GM21528 (cell line): ENCODE measurements around the gene SIK3.

Experiments
- ATAC-seq: cut with Tn5 transposase; IDR thresholded peaks from one replicate; pipeline ENCODE4 v1.9.1; 2021; ENCODE audit warnings: mild to moderate bottlenecking, moderate library complexity; ENCODE audit not compliant: unreplicated experiment, low FRiP score

The SIK3 gene

GRCh38 chr11:116976941-116977570 lies 121.2 kb downstream of the SIK3 start:
- ATAC-seq: no peak

DNA sequence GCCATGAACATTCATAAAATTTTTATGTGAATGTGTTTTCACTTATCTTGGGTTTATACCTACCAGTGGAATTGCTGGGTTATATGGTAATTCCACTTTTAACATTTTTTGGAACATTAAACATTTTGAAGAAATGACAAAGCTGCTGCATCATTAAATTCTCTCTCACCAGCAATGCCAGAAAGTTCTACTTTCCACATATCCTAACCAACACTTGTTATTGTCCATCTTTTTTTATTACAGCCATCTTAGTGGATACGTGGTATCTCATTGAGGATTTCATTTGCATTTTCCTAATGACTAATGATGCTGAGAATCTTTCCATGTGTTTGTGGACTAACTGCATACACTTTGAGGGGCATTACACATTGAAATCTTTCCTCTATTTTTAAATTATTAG lies 122.6 kb downstream of the SIK3 start:
- ATAC-seq: no peak

GRCh38 chr11:116973270-116973669 lies 125.0 kb downstream of the SIK3 start:
- no peak for ATAC-seq

DNA sequence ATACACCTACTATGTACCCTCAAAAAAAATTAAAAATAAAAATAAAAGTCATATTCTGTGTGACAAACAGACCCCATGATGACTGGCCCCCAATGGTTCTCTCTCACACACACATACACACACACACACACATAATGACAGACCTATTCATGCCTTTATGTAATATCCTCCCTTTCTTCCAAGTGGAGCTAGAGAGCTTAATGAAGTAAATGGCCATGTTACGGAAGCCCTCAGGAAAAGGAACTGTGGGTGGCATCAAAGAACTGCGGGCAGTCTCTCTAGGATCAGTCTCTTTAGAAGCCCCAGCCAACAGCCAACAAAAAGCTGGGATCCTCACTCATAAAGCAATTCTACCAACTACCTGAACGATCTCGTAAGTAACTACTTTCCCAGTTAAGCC lies 125.5 kb downstream of the SIK3 start:
- no peak for ATAC-seq

GRCh38 chr11:116970485-116971292 lies 127.5 kb downstream of the SIK3 start:
- ATAC-seq: no peak

- no peak for ATAC-seq
Measured at GRCh38 chr11:116969694-116970093, 128.5 kb downstream of the SIK3 start.

DNA sequence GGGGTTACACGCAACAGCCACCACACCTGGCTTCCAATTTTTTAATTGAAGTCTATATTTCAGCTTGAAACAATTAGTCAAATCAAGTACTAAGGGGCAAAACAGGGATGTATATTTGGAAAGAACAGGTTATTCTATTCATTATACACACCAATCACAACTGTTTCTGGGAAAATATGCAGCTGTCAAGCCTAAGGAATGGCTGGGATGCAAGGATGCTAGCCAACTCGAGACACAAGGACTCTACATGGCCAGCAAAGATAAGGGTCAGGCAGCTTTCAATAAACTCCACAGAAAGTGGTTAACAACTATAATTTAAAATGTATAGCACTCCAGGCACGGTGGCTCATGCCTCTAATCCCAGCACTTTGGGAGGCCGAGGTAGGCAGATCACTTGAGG lies 134.0 kb downstream of the SIK3 start:
- no peak for ATAC-seq

GRCh38 chr11:116963813-116964212 lies 134.4 kb downstream of the SIK3 start:
- ATAC-seq: no peak

DNA sequence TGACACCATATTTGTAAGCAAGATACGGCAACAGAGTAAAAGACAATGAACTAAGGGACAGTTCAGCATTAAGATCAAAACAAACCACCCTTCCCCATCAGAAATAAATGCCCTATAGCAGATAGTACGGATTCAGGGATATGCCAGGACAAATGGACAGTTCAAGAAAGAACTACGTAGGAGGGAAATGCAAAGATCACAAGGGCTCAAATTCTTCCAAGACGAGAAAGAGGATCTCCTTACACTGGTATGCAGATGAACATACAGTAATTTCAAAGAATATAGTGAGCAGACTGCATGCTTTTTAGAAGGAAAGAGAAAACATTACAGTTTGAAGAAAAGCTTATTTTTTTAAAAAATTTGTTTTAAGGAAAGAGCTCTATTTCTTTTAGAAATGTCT lies 136.1 kb downstream of the SIK3 start:
- no peak for ATAC-seq

DNA sequence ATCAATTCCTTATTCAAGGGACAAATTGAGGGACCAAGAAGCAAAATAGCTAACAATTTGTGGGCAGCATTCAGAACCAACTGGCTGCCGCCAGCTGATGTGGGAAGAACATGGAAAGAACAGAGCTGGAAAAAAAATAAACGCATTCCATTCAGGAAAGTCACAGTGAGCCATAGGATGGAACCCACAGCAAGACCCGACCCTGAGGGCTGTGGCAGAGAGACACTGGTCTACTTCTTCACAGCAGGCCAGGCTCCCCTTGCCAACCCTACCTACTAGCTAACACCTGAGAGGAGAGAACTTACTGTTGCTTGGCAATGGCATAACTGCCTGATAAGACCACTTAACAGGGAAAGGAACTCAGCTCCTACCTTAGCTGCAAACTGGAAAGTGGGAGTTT lies 137.3 kb downstream of the SIK3 start:
- no peak for ATAC-seq

DNA sequence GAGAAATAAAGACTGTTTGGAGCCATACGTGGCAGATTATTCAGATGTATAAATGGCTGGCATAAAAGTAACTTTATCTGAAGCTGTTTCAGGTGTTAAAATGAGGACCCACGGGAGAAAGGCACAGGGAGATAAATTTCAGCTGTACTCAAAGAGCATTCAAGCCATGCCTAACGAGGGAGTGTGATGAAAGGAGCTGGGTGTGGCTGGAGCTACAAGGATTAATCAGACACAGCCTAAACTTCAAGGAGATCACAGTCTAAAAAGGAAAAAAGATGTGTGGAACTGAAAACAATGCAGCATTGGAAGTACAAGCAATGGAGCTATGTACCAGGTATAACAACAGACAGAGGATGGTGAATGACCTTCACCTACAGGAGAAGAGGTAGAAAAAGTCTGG lies 140.0 kb downstream of the SIK3 start:
- ATAC-seq: no peak

- no peak for ATAC-seq
Measured at GRCh38 chr11:116955949-116956348, 142.3 kb downstream of the SIK3 start.

DNA sequence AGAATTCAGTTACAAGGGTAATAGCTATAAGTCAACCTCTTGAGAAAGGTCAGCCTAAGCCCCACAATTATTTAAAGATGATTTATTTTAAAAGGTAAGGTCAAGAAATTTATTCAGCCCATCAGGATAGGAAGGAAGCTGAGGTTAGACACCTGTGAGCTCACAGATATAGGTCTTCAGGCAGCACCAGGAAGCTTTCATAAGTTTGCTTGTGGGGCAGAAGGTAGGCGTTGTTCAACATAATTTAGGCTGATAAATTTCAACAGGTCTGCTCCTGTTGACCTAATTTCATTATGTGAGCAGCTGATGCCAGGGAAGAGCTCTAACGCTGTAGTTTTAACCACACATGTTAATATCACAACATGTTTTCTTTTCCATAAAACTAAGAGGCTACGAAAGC lies 142.7 kb downstream of the SIK3 start:
- ATAC-seq: no peak

- no peak for ATAC-seq
Measured at GRCh38 chr11:116953530-116954285, 144.5 kb downstream of the SIK3 start.

DNA sequence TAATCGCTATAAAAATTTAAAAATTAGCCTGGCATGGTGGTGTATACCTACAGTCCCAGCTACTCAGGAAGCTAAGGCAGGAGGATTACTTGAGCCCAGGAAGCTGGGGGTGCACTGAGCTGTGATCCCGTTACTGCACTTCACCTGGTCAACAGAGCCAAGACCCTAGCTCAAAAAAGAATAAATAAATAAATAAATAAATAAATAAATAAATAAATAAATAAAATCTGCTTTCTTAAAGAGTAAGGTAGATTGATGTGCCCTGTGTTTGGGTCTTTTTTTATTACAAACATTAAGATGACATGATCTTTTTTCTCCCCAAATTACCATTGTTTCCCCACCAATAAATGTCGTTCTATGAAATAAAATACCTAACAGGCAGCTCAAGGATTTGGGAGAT lies 146.5 kb downstream of the SIK3 start:
- no peak for ATAC-seq

DNA sequence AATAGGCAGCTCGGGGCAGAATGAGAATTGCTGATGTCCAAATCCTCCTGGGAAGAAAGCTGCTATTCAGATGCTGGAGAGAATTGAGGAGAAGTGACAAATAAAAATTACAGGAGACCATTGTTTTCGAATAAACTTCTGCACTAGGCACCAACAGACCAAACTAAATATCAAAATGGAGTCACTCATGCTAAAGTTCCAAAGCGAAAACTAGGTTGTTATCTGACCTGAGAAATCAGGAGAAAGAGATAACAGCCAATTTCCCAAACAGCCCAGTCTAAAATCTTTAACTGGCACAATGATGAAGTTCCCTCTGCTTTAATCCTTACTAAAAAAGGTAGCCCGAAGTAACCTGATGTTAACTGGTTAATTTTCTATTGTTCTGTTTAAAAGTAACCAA lies 148.0 kb downstream of the SIK3 start:
- ATAC-seq: no peak

- ATAC-seq: no peak
Measured at GRCh38 chr11:116948391-116948790, 149.8 kb downstream of the SIK3 start.

- no peak for ATAC-seq
Measured at GRCh38 chr11:116946414-116946813, 151.8 kb downstream of the SIK3 start.

- no peak for ATAC-seq
Measured at GRCh38 chr11:116939499-116939898, 158.7 kb downstream of the SIK3 start.

GRCh38 chr11:116938471-116939070 lies 159.7 kb downstream of the SIK3 start:
- ATAC-seq: no peak
